Measurements from ENCODE around the gene POU2F3. TPM values are rescaled to one million over a fixed set of nuclear protein-coding genes. Genes with fewer than 3 reads are reported as not detected.
"Not testable (repeated sequence)": the region's sequence is repeated elsewhere in the genome, so short reads cannot be mapped to it uniquely, and the experiment has no call there.

The POU2F3 gene
- total RNA-seq, 1 donor from 2014 or later = 1.2 TPM

DNA sequence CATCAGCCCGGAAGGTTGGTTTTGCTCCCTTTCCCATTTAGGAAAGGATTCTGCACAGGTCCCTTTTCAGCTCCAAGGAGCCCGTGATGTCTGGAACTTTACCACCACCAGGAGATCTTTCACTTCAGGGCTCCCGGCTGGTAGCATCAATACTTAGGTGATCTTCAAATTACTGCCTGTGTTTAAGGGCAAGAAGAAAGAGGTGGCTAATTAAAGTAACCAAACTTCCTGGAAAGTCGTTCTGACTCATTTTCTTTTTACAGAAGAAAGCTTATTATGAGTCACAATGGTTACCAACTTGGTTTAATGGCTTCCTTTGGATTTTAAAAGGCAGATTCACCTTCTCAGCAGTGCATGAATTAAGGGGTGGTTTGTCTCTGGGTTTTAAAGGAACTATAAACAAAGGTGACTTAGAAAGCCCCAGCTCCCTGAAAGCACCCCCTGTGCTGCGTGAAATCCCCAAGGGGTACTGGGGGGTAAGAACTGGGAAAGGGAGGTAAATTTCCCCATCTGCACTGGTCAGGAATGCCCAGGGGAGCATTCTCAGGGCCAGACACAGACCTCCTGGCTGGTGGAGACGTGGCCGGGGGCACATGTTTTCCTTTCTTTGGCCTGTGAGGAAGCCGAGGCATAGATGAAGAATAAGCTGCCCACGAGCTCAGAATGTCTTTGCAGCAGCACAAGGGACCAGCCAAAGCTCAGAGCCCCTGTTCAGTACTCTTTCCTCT lies 8.8 kb downstream of the POU2F3 start:
- intact Hi-C loops (cut with micrococcal nuclease) = loop anchor here (1.0 kb wide), 5 partner anchors 13 to 96 kb away; no protein-coding TSS in a partner anchor

DNA sequence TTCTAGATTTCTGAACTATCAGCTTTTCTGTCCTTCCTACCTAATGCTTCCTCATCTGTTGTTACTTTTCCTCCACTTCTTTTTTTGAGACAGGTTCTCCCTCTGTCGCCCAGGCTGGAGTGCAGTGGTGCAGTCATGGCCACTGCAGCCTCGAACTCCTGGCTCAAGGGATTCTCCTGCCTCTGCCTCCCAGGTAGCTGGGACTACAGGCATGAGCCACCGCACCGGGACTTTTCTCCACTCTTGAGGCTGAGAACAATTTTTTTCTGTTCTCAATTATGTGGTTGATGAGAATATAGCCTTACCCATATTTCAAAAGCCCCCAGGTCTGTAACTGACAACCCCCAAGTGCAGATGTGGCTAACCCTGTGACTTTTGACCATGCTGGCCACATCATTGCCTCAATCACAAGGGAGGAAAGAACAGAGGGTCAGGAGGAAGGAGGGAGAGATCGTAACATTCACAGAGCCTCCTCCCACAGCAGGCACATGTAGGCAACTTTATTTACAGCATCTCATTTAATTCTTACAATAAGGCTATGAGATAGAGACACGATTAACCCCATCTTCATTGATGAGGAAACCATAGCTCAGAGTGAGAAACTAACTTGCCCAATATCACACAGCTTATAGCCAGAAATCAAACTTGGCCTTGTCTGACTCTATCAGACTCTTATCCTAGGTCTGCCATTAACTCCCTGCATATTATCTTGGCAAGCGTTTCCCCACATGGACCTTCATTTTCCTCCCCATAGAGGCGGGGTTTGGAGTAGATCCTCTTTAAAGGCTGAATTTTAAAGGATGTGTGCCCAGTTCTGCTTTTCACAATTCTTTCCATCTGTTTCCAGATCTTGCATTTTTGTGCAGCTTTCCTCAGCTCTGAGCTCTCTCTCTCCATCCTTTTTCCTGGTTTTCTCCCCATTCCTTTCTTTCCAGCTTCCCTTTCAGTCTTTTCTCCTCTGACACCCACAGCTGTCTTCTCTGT lies 9.6 kb downstream of the POU2F3 start:
- intact Hi-C loops (cut with micrococcal nuclease) = no loop called here

DNA sequence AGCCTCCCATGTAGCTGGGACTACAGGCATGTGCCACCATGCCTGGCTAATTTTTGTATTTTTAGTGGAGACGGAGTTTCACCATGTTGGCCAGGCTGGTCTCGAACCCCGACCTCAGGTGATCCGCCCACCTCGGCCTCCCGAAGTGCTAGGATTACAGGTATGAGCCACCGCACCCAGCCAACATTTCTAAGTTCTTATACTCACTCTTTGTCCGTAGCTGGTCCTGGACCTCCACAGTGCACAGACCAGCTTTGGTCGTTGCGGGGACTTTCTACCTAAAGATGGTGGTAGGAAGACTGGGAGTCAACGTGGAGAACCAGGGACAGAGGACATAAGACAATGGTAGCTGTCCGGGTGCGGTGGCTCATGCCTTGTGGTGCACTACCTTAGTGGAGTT lies 13.4 kb downstream of the POU2F3 start:
- intact Hi-C loops (cut with micrococcal nuclease) = not testable (repeated sequence)

GRCh38 chr11:120254788-120255518 lies 15.0 kb downstream of the POU2F3 start:
- intact Hi-C loops (cut with micrococcal nuclease) = no loop called here

GRCh38 chr11:120255519-120255866 lies 15.6 kb downstream of the POU2F3 start:
- intact Hi-C loops (cut with micrococcal nuclease) = no loop called here

DNA sequence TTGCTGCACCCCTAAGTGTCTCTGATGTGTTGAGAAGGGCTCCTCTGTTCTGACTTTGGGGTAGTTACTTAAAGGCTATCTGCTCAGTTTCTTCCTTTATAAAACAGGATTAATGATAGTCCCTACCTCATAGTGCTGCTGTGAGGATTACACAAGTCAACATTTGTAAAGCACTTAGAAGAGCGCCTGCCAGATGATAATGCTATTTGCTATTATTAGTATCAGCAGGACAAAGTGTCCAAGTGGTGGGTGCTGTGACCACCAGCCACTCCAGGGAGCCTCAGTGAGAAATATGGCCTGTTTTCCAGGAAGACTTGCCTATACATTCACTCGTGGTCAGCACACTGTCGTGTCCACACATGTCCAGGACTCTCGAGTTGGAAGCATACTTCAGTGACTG lies 16.2 kb downstream of the POU2F3 start:
- intact Hi-C loops (cut with micrococcal nuclease) = no loop called here

DNA sequence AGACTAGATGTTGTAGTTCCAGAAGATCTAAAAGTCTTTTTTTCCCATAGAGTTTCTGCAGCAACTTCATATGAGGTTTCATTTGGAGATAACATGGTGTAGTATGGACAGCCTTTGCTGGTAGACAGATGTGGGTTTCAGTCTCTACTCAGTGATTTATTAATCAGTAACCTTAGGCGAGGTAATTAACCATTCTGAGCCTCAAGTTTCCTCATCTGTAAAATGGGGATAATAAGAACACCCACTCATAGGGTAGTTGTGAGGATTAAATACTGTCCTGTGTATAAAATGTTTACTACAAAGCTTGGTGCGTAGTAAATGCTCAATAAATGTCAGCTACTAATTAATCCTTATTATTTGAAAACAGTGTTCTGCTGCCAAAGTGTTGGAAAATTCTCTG lies 16.8 kb downstream of the POU2F3 start:
- intact Hi-C loops (cut with micrococcal nuclease) = no loop called here

GRCh38 chr11:120257346-120257745 lies 17.4 kb downstream of the POU2F3 start:
- intact Hi-C loops (cut with micrococcal nuclease) = no loop called here

- intact Hi-C loops (cut with micrococcal nuclease) = no loop called here
Measured at GRCh38 chr11:120258661-120259060, 18.7 kb downstream of the POU2F3 start.

DNA sequence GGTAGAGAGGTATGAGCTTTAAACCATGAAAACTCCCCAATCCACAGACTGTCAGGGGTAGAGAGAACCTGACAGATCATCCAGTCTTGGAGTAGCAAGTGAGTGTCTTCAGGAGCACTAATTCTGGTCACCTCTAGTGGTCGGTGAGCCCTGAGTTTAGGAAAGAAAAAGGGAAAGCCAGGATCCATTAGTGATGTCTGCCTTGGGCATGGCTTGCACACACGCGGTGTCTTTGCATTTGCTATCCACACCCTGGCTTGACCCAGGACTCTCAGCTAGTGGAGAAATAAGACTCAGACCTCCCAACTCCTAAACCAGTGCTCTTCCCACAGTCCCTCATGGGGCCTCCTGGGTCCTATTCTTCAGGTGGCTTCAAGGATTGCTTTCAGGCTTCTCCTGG lies 19.3 kb downstream of the POU2F3 start:
- intact Hi-C loops (cut with micrococcal nuclease) = no loop called here

GRCh38 chr11:120259988-120260565 lies 20.1 kb downstream of the POU2F3 start:
- intact Hi-C loops (cut with micrococcal nuclease) = no loop called here

DNA sequence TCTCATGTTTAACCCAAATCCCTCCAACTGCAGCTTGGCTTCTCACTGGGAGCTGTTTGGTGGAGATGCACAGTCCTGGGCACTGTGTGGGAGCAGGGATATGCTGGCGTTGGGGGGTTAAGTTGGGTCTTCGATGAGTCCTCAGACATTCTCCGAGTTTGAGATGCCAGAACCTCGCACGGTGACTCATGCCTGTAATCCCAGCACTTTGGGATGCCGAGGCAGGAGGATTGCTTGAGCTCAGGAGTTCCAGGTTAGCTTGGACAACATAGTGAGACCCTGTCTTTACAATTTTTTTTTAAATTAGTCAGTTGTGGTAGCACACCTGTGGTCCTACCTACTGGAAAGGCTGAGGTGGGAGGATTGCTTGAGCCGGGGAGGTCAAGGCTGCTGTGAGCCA lies 20.7 kb downstream of the POU2F3 start:
- intact Hi-C loops (cut with micrococcal nuclease) = no loop called here

DNA sequence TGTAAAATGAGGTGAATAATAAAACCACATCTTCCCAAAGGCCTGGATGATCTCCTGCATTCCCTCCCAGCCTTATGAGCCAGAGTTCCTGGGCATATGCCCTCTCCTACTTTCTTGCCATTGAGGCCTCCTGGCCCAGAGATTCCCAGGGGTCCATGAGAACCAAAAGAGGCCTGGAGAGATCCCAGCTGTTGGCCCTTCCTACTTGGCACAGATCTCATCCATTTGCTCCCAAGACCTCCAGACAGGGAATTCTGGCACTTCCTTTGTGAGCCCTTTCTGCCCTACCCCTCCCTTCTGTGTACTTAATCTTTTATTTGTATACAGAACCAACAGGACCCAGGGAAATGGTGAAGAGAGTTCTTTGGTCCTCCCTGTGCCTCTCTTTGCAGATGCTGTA lies 21.4 kb downstream of the POU2F3 start:
- intact Hi-C loops (cut with micrococcal nuclease) = no loop called here

DNA sequence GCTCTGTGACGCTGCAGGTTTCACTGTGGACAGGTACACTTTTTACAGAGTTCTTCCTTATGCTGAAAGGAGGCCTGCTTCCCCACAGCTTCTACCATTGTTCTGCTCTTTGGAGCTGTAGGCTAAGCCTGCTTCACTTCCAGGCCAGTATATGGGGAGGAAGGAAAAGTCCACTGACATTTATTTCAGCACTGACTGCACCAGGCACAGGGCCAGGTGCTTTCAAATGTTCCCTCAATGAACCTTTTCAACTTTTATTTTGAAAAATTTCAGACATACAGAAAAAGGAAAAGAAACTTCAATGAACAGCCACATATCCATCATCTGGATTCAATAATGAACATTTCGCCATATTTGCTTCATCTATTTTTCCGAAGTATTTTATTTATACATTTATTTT lies 22.0 kb downstream of the POU2F3 start:
- intact Hi-C loops (cut with micrococcal nuclease) = no loop called here

DNA sequence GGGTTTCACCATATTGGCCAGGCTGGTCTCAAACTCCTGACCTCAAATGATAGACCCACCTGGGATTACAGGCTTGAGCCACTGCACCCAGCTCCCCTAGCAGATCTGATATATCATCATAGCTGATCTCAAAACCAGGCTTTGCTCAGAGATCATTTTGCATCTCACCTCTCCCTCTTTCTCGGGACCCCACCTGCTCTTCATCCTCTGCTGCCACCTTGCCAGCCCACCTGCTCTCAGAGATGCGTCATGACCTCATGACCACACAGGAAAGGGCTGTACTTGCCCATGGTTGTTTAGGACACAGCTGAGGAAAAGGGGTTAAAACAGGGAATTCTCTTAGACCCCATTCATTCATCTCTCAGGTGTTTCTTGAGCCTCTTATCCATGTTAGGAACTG lies 27.4 kb downstream of the POU2F3 start:
- intact Hi-C loops (cut with micrococcal nuclease) = no loop called here

DNA sequence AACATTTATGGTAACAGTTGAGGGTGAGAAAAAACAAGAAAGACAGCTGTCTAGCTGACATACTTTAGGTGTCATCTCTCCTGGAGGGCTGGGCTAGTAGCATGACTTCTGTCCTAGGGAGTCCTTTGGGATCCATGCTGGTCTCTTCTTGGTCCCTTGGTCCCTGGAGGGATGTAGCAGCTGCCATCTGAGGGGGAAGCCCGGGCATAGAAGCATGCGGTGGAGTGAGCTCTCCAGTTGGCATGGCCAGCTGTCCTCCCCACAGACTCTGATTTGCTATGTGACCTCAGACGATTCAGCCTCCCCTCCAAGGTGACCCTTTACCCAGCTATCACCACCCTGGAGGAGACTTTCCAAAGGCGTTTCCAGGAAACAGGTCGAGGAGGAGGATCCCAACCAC lies 28.7 kb downstream of the POU2F3 start:
- intact Hi-C loops (cut with micrococcal nuclease) = no loop called here

DNA sequence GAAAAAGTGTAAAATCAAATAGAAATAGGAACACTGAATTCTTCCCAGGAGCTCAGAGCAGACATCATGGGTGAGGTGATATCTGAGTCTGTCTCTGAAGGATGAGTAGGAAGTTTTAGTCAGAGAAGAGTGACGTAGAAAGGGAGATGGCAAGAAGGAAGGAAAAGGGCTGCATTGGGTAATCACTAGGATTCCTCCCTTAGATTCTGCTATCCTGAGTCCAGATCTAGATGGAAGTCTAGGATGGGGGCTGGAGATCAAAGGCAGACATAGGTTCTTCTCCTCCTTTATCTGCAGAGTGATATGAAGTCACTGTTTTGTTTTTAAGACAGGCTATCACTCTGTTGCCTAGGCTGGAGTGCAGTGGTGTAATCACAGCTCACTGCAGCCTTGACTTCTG lies 30.4 kb downstream of the POU2F3 start:
- intact Hi-C loops (cut with micrococcal nuclease) = no loop called here

GRCh38 chr11:120271672-120272071 lies 31.7 kb downstream of the POU2F3 start:
- intact Hi-C loops (cut with micrococcal nuclease) = no loop called here

DNA sequence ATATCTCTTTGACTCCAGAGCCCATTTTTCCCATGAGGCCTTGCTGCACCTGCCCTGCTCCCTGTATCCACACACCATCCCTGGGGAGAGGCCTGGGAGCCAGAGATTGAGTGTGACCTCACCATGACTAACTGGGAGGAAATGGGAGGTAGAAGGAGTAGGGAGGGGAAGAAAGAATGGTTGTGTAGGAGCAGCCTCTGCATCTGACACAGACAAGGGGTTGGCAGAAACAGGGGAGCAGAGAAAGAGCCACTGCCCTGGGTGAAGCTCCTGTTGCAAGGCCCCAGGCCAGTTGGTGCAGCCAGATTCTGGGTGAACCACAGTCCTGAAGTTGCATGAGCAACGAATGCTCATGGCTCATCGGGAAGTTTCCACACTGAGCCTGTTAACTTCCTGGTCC lies 32.4 kb downstream of the POU2F3 start:
- intact Hi-C loops (cut with micrococcal nuclease) = no loop called here

DNA sequence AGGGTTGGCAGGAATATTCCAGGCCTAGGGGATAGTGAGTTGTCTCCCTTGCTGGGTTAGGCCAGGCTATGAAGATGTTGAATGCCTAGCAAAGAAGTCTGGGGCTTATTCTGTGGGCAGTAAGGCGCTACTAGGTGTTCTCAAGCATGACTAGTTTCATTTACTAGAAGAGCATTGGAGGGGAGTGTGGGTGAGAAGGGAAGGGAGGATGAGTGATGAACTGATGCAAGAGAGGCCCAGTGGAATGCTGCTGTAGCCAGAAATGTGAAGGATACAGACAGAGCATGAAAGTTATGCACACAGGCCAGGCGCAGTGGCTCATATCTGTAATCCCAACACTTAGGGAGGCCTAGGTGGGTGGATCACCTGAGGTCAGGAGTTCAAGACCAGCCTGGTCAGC lies 33.5 kb downstream of the POU2F3 start:
- intact Hi-C loops (cut with micrococcal nuclease) = no loop called here

- intact Hi-C loops (cut with micrococcal nuclease) = not testable (repeated sequence)
Measured at GRCh38 chr11:120273956-120274355, 34.0 kb downstream of the POU2F3 start.

DNA sequence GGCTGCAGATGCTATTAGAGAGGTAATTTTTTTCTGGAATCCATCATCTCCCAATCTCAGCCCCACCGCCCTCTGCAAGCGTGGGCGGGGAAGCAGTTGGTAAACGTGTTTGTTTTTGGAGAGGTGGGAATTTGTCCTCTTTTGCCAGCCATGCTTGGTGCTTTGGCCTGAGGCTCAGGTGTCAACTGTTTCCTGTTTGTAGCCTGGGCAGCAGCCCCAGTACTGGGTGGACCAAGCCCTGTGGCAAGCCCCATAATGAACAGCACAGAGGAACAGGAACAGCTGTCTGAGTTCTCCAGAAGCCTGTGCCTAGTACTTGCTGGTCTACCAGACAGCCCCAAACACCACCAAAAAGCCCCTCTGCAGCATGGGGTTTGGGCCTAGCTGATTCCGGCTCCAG lies 39.6 kb downstream of the POU2F3 start:
- intact Hi-C loops (cut with micrococcal nuclease) = no loop called here
